HG02970 (cell line): ENCODE measurements around the gene MAP3K7CL.
"Not testable (repeated sequence)": the region's sequence is repeated elsewhere in the genome, so short reads cannot be mapped to it uniquely, and the experiment has no call there.

Experiments
- ATAC-seq: cut with Tn5 transposase; IDR thresholded peaks from one replicate; pipeline ENCODE4 v1.9.1; 2021; ENCODE audit warnings: mild to moderate bottlenecking, moderate library complexity, moderate number of reproducible peaks; ENCODE audit not compliant: unreplicated experiment, low FRiP score

The MAP3K7CL gene

GRCh38 chr21:29164323-29164942 is 34.0 kb downstream of the MAP3K7CL start:
- no peak for ATAC-seq

- ATAC-seq, result no peak
These were observed 35.9 kb downstream of the MAP3K7CL start for GRCh38 chr21:29166323-29166722.

GRCh38 chr21:29166853-29167252 is 36.4 kb downstream of the MAP3K7CL start:
- ATAC-seq, result no peak

- not testable (repeated sequence) for ATAC-seq
These were observed 37.0 kb downstream of the MAP3K7CL start for GRCh38 chr21:29167481-29167880.

GRCh38 chr21:29168891-29169315 is 38.5 kb downstream of the MAP3K7CL start:
- no peak for ATAC-seq

- ATAC-seq, result no peak
These were observed 40.5 kb downstream of the MAP3K7CL start for GRCh38 chr21:29170944-29171343.

- no peak for ATAC-seq
These were observed 41.8 kb downstream of the MAP3K7CL start for GRCh38 chr21:29172282-29172681.

- ATAC-seq, result no peak
These were observed 44.2 kb downstream of the MAP3K7CL start for GRCh38 chr21:29174607-29175013.

- ATAC-seq, result no peak
These were observed 45.1 kb downstream of the MAP3K7CL start for GRCh38 chr21:29175408-29176134.

- no peak for ATAC-seq
These were observed 46.2 kb downstream of the MAP3K7CL start for GRCh38 chr21:29176471-29177120.

GRCh38 chr21:29177800-29178199 is 47.4 kb downstream of the MAP3K7CL start:
- no peak for ATAC-seq

- ATAC-seq, result no peak
These were observed 48.5 kb downstream of the MAP3K7CL start for GRCh38 chr21:29178926-29179325.

GRCh38 chr21:29179503-29179902 is 49.1 kb downstream of the MAP3K7CL start:
- no peak for ATAC-seq

GRCh38 chr21:29181799-29182470 is 51.5 kb downstream of the MAP3K7CL start:
- ATAC-seq, result no peak

- ATAC-seq, result no peak
These were observed 52.2 kb downstream of the MAP3K7CL start for GRCh38 chr21:29182691-29183092.

- ATAC-seq, result no peak
These were observed 53.6 kb downstream of the MAP3K7CL start for GRCh38 chr21:29184037-29184436.

- ATAC-seq, result no peak
These were observed 54.7 kb downstream of the MAP3K7CL start for GRCh38 chr21:29185172-29185571.

GRCh38 chr21:29185633-29186032 is 55.2 kb downstream of the MAP3K7CL start:
- ATAC-seq, result no peak

- no peak for ATAC-seq
These were observed 55.8 kb downstream of the MAP3K7CL start for GRCh38 chr21:29186246-29186645.

GRCh38 chr21:29187944-29188343 is 57.5 kb downstream of the MAP3K7CL start:
- no peak for ATAC-seq

- ATAC-seq, result no peak
These were observed 58.9 kb downstream of the MAP3K7CL start for GRCh38 chr21:29189353-29189752.
